GM21576 (cell line): ENCODE results near the gene HPS6.

Experiments used
- ATAC-seq: cut with Tn5 transposase; IDR thresholded peaks from one replicate; pipeline ENCODE4 v1.9.1; 2021; ENCODE audit warnings: mild to moderate bottlenecking, moderate library complexity; ENCODE audit not compliant: unreplicated experiment

Gene HPS6

GRCh38 chr10:102068216-102068615, 3.1 kb downstream of the HPS6 start:
- no peak for ATAC-seq

GRCh38 chr10:102069071-102069470, 3.9 kb downstream of the HPS6 start:
- ATAC-seq: no peak

GRCh38 chr10:102072673-102073527, 7.8 kb downstream of the HPS6 start:
- peak; percentile 59 for ATAC-seq

GRCh38 chr10:102083541-102083940, 18.4 kb downstream of the HPS6 start:
- ATAC-seq: no peak

- ATAC-seq: no peak
Observed at GRCh38 chr10:102085336-102085735, 20.2 kb downstream of the HPS6 start.

GRCh38 chr10:102086196-102086595, 21.0 kb downstream of the HPS6 start:
- no peak for ATAC-seq

GRCh38 chr10:102090772-102091171, 25.6 kb downstream of the HPS6 start:
- no peak for ATAC-seq

GRCh38 chr10:102096449-102096848, 31.3 kb downstream of the HPS6 start:
- no peak for ATAC-seq

GRCh38 chr10:102101152-102101551, 36.0 kb downstream of the HPS6 start:
- no peak for ATAC-seq

GRCh38 chr10:102102421-102102820, 37.3 kb downstream of the HPS6 start:
- no peak for ATAC-seq

GRCh38 chr10:102106998-102107397, 41.8 kb downstream of the HPS6 start:
- no peak for ATAC-seq

- ATAC-seq: no peak
Observed at GRCh38 chr10:102109166-102110116, 44.3 kb downstream of the HPS6 start.

GRCh38 chr10:102111276-102111675, 46.1 kb downstream of the HPS6 start:
- no peak for ATAC-seq

GRCh38 chr10:102112210-102112817, 47.2 kb downstream of the HPS6 start:
- no peak for ATAC-seq

GRCh38 chr10:102113261-102113955, 48.3 kb downstream of the HPS6 start:
- ATAC-seq: no peak

GRCh38 chr10:102113956-102114857, 49.1 kb downstream of the HPS6 start:
- peak; percentile 1 for ATAC-seq

GRCh38 chr10:102114861-102115618, 49.9 kb downstream of the HPS6 start:
- peak; percentile 48 for ATAC-seq

- no peak for ATAC-seq
Observed at GRCh38 chr10:102115775-102116174, 50.6 kb downstream of the HPS6 start.

GRCh38 chr10:102116656-102117055, 51.5 kb downstream of the HPS6 start:
- ATAC-seq: no peak
